OCI-LY7 (cell line): Measurements from ENCODE around the gene DNAJC6.

ENCODE experiments used
- CTCF ChIP-seq: fragments of 200-600 bp; sonication (generic); conservative IDR thresholded peaks from 2 replicates; pipeline ENCODE4 v1.5.1; 2014; ENCODE audit warnings: mild to moderate bottlenecking, antibody characterized with exemption, low read length, moderate library complexity, mixed read lengths
- EZH2phosphoT487 ChIP-seq: fragments of 200-600 bp; sonication (generic); IDR thresholded peaks from 2 replicates; pipeline ENCODE4 v1.6.1; 2018; ENCODE audit warnings: low read depth, borderline replicate concordance, mild to moderate bottlenecking, mixed run types, antibody characterized with exemption, low read length, moderate library complexity, mixed read lengths

DNA sequence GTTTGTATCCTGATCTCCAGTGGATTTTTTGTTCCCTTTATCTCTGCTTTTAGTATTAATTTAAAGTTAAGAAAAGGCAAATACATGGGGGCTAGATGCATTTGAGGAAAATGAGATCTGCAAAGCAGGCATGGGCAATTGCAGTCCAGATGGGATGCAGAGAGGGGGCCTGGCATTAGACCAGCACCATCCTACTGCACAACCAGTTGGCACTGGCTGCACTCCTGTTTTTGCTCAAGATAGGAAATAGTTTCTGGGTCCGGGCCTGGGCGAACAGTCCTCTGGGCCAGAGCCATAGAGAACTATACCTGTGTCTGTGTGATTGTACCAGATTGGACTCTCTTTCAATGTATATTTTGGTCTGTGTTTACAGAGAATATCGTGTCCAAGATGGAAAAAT is 77.1 kb downstream of the DNAJC6 start:
- no peak for TF ChIP-seq CTCF
- no peak for TF ChIP-seq EZH2phosphoT487
